Stomach smooth muscle (tissue), 2 donors: ENCODE results near the gene ZNF442.
"Not testable (repeated sequence)": the region's sequence is repeated elsewhere in the genome, so short reads cannot be mapped to it uniquely, and the experiment has no call there.

Source experiments
- H3K27ac ChIP-seq: one replicate; pipeline ENCODE4 v1.7.0; 2013; ENCODE audit warnings: mild to moderate bottlenecking, low read length, inconsistent platforms
- H3K27me3 ChIP-seq, 2 donors: one replicate each; pipeline ENCODE4 v1.7.0; 2013; ENCODE audit warnings: low read length in 2 of 2; ENCODE audit not compliant: insufficient read depth in 2 of 2, control insufficient read depth in 1 of 2
- H3K36me3 ChIP-seq, 2 donors: one replicate each; pipeline ENCODE4 v1.7.0; 2013; ENCODE audit warnings: low read length in 2 of 2; ENCODE audit not compliant: control insufficient read depth in 2 of 2, insufficient read depth in 2 of 2
- H3K4me1 ChIP-seq: one replicate; pipeline ENCODE4 v1.7.0; 2013; ENCODE audit warnings: low read length; ENCODE audit not compliant: control insufficient read depth, insufficient read depth
- H3K4me3 ChIP-seq, 2 donors: one replicate each; pipeline ENCODE4 v1.7.0; 2013; ENCODE audit warnings: low read length in 2 of 2
- H3K9ac ChIP-seq, 2 donors: one replicate each; pipeline ENCODE4 v1.7.0; 2013; ENCODE audit warnings: low read length in 2 of 2, mild to moderate bottlenecking in 1 of 2
- H3K9me3 ChIP-seq, 2 donors: one replicate each; pipeline ENCODE4 v1.7.0; 2013; ENCODE audit warnings: low read length in 2 of 2; ENCODE audit not compliant: control insufficient read depth in 2 of 2
- donor health status: healthy.
- donor health status: Pancreatic carcinoma.

ZNF442 gene

GRCh38 chr19:12365236-12366162 lies at the start of gene ZNF442:
TSS of gene ZNF442 (minus strand) at chr19:12365683. CDS start at chr19:12363631, 2,052 bp downstream.
- no peaks in the 10 kb centered on the region for H3K9me3 ChIP-seq
- no peaks in the 10 kb centered on the region for H3K27me3 ChIP-seq
- H3K4me3 ChIP-seq, result peak within 1 kb of the TSS; percentile 83 to 88
- peak within 1 kb of the TSS; percentile 90 for H3K27ac ChIP-seq
- H3K9ac ChIP-seq, result peak within 1 kb of the TSS; percentile 82 to 92
- peaks cover 12% of the 10 kb centered on the region for H3K4me1 ChIP-seq
- H3K36me3 ChIP-seq, result no peaks in the 10 kb centered on the region

- no peaks in the 10 kb centered on the region for H3K9me3 ChIP-seq
- no peak overlapping the region for H3K9ac ChIP-seq
- H3K36me3 ChIP-seq, result no peaks in the 10 kb centered on the region
- H3K4me1 ChIP-seq, result no peaks in the 10 kb centered on the region
- H3K27me3 ChIP-seq, result no peaks in the 10 kb centered on the region
- no peak overlapping the region for H3K27ac ChIP-seq
- no peak overlapping the region for H3K4me3 ChIP-seq
Observed at GRCh38 chr19:12411893-12412292, 46.4 kb upstream of the ZNF442 start.

- H3K27ac ChIP-seq, result peak within 1 kb of the TSS; percentile 62
- no peaks in the 10 kb centered on the region for H3K9me3 ChIP-seq
- H3K27me3 ChIP-seq, result no peaks in the 10 kb centered on the region
- H3K4me1 ChIP-seq, result peaks cover 5% of the 10 kb centered on the region
- H3K36me3 ChIP-seq, result no peaks in the 10 kb centered on the region
- H3K4me3 ChIP-seq, result peak within 1 kb of the TSS; percentile 87
- peak within 1 kb of the TSS; percentile 75 to 77 for H3K9ac ChIP-seq
Observed at GRCh38 chr19:12400633-12401502, 35.4 kb upstream of the ZNF442 start, which contains the start of gene ZNF799. TSS of gene ZNF799 (minus strand) at chr19:12401271. CDS start at chr19:12401070, 201 bp downstream.

- peak overlapping the region; percentile 62 for H3K27ac ChIP-seq
- peak overlapping the region; percentile 75 to 77 for H3K9ac ChIP-seq
- peak overlapping the region; percentile 87 for H3K4me3 ChIP-seq
- not testable (repeated sequence) for H3K4me1 ChIP-seq, H3K27me3 ChIP-seq, H3K9me3 ChIP-seq, H3K36me3 ChIP-seq
Observed at GRCh38 chr19:12399901-12400632, 34.6 kb upstream of the ZNF442 start.

- not testable (repeated sequence) for H3K9ac ChIP-seq, H3K9me3 ChIP-seq, H3K4me3 ChIP-seq, H3K27ac ChIP-seq, H3K4me1 ChIP-seq, H3K27me3 ChIP-seq
- H3K36me3 ChIP-seq, result peaks cover 11 to 15% of the 10 kb centered on the region in 2 donors
Observed at GRCh38 chr19:12391148-12391547, 25.7 kb upstream of the ZNF442 start.

GRCh38 chr19:12386365-12386764 lies 20.9 kb upstream of the ZNF442 start:
- H3K27ac ChIP-seq, H3K4me3 ChIP-seq, H3K9ac ChIP-seq, H3K4me1 ChIP-seq, H3K27me3 ChIP-seq, H3K9me3 ChIP-seq: not testable (repeated sequence)
- H3K36me3 ChIP-seq, result peaks cover 9 to 11% of the 10 kb centered on the region in 2 donors

- Histone ChIP-seq H3K36me3 (peaks cover 12 to 16% of the 10 kb centered on the region in 2 donors), H3K27me3 (no peaks in the 10 kb centered on the region)
Observed at GRCh38 chr19:12380444-12380737, 14.9 kb upstream of the ZNF442 start.

GRCh38 chr19:12379732-12380443 lies 14.4 kb upstream of the ZNF442 start:
- Histone ChIP-seq H3K27ac (no peak overlapping the region), H3K36me3 (peaks cover 12 to 16% of the 10 kb centered on the region in 2 donors), H3K4me1 (no peaks in the 10 kb centered on the region), H3K9me3 (peaks cover 3 to 8% of the 10 kb centered on the region in 2 donors), H3K27me3 (no peaks in the 10 kb centered on the region), H3K4me3 (no peak overlapping the region), H3K9ac (no peak overlapping the region)

More at GRCh38 chr19:12380444-12380737, 14.9 kb upstream of the ZNF442 start:
- peaks cover 3 to 8% of the 10 kb centered on the region in 2 donors for H3K9me3 ChIP-seq
- no peak overlapping the region for H3K4me3 ChIP-seq
- no peaks in the 10 kb centered on the region for H3K4me1 ChIP-seq
- no peak overlapping the region for H3K9ac ChIP-seq
- H3K27ac ChIP-seq, result no peak overlapping the region

GRCh38 chr19:12374026-12374425 lies 8.5 kb upstream of the ZNF442 start:
- Histone ChIP-seq H3K4me1 (no peaks in the 10 kb centered on the region), H3K36me3 (no peaks in the 10 kb centered on the region), H3K4me3 (no peak overlapping the region), H3K9me3 (peaks cover 0 to 3% of the 10 kb centered on the region in 2 donors), H3K9ac (no peak overlapping the region), H3K27ac (no peak overlapping the region), H3K27me3 (no peaks in the 10 kb centered on the region)
